Skin of body (tissue), 2 donors: ENCODE data around the gene STIP1. TPM values are rescaled to one million over a fixed set of nuclear protein-coding genes. Genes with fewer than 3 reads are reported as not detected.
A peak's percentile ranks its signal among the peaks of the same experiment; 100 is the strongest.

Experiments
- DNase-seq: peaks from one replicate; lab custom pipeline; 2025; lab: John Stamatoyannopoulos, UW
- total RNA-seq: library from RNA; depleted of rRNA; stranded (reverse); fragments of >200 nt; gene quantifications from one replicate; pipeline ENCODE4 v1.2.3, GENCODE V29; 2014

STIP1 gene
- total RNA-seq, 1 donor from 2014 or later = 67.6 TPM

DNA sequence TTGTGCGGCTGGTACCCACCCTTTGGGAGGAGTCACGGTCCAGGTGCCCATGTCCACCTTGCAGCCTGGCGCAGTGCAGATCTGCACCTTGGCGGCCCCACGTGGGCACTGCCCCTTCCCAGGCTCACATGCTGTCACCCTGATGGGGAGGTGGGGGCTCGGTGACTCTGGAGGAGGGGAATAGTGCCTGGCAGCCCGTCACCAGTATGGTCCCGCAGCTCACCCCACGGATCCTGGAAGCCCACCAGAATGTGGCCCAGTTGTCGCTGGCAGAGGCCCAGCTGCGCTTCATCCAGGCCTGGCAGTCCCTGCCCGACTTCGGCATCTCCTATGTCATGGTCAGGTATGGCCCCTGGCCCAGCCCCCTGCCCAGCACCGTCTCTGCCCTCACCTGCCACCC, 34.8 kb downstream of the STIP1 start:
- DNase-seq = no peak

DNA sequence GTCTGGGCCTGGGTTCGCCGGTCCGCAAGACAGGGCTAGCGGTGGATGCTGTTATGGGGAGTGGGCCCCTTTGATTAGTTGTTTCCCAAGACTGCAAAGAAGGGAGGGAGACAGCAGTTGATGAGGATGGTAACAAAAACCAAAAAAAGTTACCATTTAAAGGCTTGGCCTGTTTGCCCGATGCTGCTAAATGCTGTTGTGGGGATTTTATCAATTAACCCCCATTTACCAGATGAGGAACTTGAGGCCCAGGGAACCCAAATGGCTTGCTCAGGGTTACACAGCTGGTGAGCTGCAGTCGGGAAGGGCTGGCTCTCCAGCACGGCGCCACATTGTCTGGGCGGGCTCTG, 36.7 kb downstream of the STIP1 start:
- DNase-seq = no peak

DNA sequence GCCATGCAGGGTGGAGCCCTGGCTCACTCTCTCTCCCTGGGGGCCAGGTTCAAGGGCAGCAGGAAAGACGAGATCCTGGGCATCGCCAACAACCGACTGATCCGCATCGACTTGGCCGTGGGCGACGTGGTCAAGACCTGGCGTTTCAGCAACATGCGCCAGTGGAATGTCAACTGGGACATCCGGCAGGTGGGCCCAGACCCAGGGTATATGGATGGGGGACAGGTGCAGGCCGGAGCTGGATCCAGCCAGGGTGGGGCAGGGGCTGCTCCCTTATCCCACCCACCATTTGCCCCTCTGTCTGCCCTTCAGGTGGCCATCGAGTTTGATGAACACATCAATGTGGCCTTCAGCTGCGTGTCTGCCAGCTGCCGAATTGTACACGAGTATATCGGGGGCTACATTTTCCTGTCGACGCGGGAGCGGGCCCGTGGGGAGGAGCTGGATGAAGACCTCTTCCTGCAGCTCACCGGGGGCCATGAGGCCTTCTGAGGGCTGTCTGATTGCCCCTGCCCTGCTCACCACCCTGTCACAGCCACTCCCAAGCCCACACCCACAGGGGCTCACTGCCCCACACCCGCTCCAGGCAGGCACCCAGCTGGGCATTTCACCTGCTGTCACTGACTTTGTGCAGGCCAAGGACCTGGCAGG, 37.2 kb downstream of the STIP1 start:
- DNase-seq = no peak

DNA sequence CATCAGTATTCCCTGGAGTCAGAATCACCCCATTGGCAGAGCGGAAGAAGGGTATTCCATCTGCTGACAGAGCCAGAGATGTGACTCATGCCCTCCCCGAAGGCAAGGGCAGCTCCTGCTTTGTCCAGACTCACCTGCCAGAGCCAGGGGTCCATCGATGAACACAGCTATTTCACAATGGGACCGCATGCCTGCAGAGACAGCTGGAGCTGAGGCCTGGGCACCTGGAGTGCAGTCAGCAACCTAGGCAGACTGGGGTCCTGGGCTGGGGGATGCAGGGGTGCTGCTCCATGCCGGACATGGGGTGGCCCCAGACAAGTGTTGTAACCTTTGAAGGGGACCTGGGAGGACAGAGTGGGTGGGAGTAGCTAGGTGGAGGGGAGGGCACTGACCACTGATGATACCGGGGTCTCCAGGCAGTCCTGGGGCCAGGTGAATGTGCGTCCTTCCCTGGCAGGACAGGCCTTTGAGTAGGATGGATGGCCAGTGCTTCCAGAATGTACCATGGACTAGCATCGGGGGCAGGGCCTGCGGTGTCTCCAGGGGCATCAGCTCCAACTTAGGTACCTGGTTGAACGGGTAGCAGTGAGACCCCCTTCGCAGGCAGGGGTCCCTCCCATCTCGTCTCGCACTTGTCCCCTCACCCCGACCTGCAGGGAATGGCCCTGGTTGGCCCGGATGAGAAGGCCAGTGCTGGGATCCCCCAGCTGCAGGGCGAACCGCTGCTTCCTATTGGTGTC, 38.4 kb downstream of the STIP1 start:
- no peak for DNase-seq

DNA sequence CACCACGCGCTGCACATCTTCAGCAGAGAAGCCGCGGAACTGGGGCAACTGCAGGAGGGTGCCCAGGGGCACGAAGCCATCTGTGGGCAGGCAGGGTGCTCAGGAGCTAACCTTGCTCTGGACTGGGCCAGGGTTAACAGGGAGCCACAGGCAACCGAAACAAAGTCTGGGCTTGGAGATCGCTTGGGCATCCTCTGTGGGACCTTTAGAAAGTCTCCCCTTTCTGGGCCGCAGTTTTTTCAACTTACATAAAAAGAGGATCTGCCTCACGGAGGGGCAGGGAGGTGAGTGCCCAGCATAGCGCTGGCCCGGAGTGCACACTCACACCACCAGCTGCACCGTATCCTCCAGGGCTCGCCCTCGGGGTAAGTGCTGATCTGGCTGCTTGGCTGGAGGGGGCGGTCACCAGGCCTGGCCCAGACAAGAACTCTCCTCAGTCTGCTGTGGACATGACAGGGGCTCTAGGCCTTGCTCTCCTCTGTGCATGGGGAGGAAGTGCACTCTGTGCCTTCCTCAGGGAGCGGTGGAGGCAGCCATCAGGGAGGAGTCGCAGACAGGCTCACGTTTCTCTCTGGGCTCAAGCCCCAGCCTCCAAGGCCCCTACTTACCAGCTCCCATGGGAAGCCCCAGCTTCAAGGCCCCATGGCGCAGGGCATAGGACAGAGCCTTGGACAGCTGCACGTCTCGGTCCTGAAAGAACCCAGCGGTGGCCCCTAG, 39.1 kb downstream of the STIP1 start:
- no peak for DNase-seq

DNA sequence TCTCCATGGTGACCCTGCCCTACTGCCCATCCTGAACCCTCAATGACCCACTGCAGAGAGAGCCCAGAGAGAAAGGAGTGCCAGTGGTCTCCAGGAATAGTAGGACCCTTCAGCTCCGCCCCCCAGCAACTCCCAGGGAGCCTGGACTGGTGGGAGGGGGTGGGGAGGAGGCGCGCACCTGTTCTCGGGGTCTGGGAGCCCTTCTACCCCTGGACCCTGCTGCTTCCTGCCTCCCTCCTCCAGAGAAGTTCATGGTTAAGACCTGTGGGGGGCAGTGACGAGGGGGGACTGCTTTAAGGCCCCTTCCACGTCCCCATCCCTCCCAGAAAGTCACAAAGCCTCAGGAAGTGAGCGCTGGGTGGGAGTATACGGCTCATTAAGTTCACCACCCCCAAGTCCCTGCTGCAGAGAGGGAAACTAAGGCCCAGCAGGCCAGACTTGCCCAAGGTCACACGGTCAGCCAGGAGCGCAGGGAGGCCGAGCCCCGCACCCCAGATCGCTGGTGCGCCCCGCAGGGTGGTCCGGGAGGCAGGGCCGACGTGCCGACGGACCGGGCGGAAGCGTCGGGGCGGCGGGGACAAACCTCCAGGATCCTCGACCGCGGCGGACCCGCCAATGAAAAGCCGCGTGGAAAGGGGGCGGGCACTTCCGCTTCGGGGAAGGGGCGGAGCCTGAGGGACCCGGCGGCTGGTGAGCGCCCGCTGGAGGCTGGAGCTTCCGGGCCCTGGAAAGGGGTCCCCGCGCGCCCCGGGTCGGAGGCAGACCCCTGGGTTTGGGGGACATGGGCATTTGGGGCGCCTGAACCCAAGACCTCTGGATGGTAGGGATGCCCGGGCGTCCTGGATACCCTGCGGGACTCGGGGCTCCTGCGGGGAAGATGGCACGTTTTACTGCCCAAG, 39.9 kb downstream of the STIP1 start, which contains the start of the genes NUDT22 and TRPT1:
Gene NUDT22, plus strand, starts transcription at position 667 of the 899 bp plus-strand sequence. CDS start 379 bp downstream, outside the sequence.
Gene TRPT1, minus strand, starts transcription at position 579 of the 899 bp plus-strand sequence. Its CDS starts 326 bp downstream, at position 253.
- DNase-seq = peak; percentile 69

DNA sequence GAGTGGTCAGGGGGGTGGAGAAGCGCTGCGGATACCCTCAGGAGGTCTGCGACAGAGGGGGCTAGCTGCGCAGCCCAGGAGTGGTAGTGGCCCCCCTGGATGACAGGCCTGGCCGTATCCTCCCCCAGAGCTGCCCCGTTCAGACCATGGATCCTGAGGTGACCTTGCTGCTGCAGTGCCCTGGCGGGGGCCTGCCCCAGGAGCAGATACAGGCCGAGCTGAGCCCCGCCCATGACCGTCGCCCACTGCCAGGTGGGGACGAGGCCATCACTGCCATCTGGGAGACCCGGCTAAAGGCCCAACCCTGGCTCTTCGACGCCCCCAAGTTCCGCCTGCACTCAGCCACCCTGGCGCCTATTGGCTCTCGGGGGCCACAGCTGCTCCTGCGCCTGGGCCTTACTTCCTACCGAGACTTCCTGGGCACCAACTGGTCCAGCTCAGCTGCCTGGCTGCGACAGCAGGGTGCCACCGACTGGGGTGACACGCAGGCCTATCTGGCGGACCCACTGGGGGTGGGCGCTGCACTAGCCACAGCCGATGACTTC, 40.6 kb downstream of the STIP1 start:
- no peak for DNase-seq

DNA sequence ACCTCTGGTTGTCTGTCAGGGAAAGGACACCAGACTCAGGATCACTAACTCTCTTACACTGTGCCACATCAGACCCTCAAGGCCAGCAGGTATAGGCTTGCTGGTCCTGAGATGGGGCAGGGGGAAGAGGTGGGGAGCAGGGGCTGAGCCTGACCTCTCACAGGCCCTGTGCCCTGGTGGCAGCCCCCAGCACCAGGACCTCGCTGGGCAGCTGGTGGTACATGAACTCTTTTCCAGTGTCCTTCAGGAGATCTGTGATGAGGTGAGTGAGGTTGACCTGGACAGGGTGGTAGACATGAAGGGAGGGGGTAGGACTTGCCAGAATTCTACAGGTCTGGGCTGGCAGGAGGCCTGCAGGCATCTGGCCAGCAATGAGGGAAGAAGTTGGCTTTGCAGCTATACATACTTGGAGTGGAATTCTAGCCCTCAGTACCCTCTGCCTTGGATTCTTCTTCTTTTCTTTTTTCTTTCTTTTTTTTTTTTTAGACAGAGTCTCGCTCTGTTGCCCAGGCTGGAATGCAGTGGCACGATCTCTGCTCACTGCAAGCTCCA, 41.5 kb downstream of the STIP1 start:
- DNase-seq = no peak

DNA sequence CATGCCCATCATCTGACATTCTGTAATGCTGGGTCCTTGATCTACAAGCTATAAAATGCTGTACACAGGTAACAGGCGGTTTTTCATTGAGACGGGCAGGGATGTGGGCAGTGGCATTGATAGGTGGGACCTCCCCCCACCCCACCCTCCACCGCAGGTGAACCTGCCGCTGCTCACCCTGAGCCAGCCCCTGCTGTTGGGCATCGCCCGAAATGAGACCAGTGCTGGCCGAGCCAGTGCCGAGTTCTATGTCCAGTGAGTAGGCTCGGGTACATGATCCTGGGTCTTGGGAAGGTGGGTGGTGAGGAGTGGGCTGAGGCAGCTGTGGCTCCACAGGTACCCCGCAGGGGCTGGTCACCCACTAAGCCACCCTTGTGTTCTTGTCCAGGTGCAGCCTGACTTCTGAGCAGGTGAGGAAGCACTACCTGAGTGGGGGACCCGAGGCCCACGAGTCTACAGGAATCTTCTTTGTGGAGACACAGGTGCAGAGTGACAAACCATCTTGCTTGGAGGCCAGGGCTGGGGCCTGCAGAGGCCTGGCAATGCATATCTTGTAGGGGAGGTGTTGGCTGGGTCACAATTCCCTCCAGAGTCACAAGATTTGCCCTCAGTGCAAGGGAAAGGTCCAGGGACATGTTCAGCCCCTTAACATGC, 43.2 kb downstream of the STIP1 start:
- DNase-seq = no peak

DNA sequence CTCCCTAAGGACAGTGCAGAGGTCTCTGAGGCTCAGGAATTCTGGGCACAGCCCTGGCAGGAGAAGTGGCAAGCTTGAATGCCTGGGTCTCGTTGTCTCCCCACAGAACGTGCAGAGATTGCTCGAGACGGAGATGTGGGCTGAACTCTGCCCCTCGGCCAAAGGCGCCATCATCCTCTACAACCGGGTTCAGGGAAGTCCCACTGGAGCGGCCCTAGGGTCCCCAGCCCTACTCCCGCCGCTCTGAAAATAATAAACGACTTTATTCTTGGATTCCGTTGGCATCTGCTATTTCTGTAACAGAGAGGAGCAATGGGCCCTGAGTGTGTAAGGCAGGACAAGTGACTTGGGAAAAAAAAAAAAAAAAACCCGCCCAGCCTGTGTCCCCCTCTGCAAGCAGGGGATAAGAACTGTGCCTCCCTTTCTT, 43.8 kb downstream of the STIP1 start:
- DNase-seq = no peak

DNA sequence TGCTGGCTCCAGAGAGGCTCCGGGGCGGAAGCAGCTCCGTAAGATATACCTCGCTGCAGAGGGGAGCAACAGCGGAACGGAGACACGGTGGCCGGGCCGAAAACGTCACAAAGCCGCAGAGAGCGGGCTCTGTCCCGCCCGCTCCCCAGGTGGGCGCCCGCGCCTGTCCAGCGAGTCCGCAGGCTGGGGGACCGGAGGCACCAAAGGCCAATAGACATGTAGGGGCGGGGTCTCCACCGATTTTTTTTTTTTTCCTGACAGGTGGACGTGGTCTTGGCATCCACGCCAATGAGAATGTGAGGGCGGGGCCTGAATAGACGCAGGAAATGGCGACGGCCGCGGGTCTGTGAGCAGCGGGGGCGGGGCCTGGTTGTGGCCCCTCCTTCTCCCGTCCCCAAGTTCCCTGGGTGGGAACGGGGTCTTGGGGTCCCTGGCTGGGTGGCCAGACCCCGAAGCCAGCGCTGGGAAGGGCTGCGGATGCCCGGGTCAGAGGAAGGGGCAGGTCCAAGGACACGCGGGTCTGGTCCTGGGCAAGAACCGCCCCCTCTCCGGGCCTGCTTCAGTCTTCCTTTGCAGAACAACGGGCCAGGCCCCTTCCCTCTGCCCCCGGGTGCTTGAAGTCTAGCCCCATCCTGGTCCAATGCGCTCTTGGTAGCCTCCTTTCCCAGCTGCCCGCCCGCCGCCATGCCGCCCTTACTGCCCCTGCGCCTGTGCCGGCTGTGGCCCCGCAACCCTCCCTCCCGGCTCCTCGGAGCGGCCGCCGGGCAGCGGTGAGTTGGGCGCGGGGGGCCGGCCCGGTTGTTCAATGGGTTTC, 44.4 kb downstream of the STIP1 start, which contains the start of gene DNAJC4:
Gene DNAJC4, plus strand, starts transcription at position 378 of the 814 bp plus-strand sequence. Its CDS starts 307 bp downstream, at position 685.
- DNase-seq = peak; percentile 56

DNA sequence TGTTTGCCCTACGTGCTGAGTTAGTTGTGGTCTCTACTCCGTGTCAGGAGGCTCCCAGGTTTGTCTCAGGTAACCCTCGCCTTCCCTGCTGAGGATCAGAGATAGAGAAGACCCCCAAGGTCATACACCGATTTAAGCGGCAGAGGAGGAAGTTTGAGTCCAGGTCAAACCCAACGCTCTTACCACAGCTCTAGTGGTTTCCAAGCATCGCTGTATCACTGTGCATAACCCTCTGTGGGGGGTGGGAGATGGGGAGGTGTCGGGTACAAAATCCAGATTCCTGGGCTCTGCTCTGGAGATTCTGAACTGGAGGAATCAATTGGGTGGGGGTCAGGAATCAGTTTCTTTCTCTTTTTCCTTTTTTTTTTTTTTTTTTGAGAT, 45.0 kb downstream of the STIP1 start:
- DNase-seq = no peak

DNA sequence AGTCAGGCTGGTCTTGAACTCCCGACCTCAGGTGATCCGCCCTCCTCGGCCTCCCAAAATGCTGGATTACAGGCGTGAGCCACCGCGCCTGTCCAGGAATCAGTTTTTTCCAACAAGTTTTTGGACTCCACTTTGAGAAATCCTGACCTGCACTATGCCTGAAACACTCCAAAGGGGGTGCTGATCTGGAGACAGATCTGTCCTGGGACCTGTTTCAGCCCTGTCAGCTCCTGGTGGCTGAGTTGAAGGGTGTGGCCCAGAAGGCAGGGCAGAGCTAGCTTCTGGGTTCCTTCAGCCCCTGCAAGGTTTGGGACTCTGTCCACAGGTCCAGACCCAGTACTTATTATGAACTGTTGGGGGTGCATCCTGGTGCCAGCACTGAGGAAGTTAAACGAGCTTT, 45.6 kb downstream of the STIP1 start:
- DNase-seq = no peak

DNA sequence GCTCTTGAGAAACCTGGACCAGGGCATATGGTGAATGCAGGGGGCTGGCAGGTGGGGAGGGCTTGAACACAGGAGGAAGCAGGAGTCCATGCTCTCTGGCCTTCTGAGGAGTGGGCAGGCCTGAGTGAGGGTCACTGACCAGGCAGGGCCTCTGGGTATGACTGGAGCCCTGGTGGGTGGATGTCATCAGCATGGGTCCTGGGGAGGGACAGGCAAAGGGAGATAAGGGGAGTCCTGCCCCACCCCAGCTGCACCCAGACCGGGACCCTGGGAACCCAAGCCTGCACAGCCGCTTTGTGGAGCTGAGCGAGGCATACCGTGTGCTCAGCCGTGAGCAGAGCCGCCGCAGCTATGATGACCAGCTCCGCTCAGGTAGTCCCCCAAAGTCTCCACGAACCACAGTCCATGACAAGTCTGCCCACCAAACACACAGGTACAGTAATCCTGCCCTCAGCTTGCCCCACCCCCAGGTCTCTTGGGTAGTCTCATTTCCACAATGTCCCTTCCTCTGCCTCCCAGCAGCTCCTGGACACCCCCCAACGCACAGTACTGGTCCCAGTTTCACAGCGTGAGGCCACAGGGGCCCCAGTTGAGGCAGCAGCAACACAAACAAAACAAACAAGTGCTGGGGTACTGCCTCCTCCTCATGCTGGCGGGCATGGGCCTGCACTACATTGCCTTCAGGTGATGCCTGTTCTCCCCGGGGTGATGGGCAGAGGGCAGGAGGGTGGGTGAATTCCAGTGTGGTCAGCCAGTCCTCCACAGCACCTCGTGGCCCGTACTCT, 46.4 kb downstream of the STIP1 start:
- DNase-seq = no peak

DNA sequence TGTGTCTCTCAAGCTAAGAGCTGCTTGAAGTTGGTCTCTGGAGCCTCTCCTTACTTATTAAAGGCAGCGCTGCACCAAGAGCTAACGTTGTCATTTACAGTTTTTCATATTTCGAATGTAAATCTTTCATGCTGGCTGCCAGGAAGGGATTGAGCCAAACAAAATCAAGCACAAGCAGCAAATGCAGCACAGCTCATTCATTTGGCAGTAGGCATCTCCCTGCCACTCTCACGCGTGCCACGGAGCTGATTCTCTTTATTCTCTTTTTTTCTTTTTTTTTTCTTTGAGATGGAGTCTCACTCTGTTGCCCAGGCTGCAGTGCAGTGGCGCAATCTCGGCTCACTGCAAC, 47.0 kb downstream of the STIP1 start:
- DNase-seq = no peak

DNA sequence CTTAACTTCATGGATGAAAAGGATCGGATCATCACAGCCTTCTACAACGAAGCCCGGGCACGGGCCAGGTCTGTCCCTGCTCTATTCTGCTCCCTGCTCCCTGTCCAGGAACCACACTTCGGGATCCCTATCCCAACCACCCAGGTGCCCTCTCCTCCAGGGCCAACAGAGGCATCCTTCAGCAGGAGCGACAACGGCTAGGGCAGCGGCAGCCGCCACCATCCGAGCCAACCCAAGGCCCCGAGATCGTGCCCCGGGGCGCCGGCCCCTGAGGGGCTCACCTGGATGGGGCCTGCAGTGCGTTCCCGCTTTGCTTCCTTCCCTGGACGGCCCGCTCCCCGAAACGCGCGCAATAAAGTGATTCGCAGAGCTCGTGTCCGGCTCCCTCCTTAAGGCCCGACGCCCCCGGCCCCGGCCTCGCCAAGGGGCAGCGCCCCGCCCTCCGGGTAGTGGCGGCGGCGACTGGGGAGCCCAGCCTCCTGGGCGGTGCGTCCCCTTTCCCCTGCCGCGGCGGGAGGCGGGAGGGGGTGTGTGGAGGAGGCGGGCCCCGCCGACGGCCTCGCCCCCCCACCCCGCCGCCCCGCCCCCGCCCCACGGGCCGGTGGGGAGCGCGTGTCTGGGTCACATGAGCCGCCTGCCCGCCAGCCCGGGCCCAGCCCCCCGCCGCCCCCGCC, 48.1 kb downstream of the STIP1 start, which contains the start of gene VEGFB:
Gene VEGFB, plus strand, starts transcription at position 672 of the 674 bp plus-strand sequence. CDS start 250 bp downstream, outside the sequence.
- DNase-seq = no peak

DNA sequence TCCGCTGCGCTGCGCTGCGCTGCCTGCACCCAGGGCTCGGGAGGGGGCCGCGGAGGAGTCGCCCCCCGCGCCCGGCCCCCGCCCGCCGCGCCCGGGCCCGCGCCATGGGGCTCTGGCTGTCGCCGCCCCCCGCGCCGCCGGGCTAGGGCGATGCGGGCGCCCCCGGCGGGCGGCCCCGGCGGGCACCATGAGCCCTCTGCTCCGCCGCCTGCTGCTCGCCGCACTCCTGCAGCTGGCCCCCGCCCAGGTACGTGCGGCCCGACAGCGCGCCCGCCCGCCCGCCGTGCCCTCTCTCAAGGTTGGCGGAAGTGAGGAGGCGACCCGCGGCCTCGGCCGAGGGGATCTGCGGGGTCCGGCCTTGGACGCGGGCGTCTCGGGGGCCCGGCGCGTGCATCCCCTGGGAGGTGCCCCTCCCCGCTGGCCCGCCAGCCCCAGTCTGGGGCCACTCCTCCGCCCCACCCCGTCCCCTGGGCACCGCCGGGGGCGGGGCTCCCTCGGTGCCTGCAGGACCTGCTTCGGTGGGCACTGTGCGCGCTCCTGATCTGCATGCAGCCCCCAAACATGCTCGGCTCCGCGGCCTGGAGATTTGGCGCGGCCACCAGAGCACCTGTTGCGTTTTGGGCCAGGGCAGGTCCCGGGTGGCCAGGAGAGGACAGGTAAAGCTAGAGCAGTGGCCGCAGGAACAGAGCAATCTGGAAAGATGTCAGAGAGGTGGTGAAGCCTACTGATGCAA, 48.8 kb downstream of the STIP1 start:
- no peak for DNase-seq
